Measurements from ENCODE around the gene C22orf31. TPM values are rescaled to one million over a fixed set of nuclear protein-coding genes. Genes with fewer than 3 reads are reported as not detected.

The C22orf31 gene
- total RNA-seq, 1 experiment from 2014 or later: not detected

DNA sequence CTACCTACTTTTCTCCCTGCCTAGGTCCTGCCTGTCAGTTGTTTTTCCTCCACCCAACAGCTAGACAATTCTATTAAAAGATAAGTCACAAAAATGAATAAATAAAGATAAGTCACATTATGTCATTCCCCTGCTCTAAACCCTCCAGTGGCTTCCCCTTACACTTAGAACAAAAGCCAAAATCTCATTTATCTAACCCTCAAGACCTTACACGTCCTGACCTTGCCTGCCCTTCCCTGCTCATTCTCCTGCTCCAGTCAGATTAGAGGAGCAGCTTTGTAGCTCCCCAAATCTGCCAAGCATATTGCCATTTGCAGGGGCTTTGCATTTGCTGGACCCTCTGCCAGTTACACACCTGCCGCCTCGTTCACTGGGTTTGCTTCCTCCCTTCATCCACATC is 27.9 kb upstream of the C22orf31 start:
- peaks cover 0 to 3% (median 0%) of the 10 kb centered on the region in 3 experiments; a peak in 1 of 7 replicates for H3K36me3 Mint-ChIP-seq (ENCODE audit: insufficient read depth in 1 of 3, low read depth in 3 of 3)
- no peaks in the 10 kb centered on the region for H4K20me1 ChIP-seq (ENCODE audit: control insufficient read depth, insufficient read depth, insufficient read length)
- H4K8ac ChIP-seq (replicated peaks; ENCODE audit: insufficient read length, low read depth, low read length): no peak overlapping the region
- H3K23ac ChIP-seq (ENCODE audit: insufficient read length, low read depth, low read length): no peak overlapping the region
- H3K27me3 Mint-ChIP-seq (ENCODE audit: low read depth): no peaks in the 10 kb centered on the region; the same call in 1 of the 2 replicates
- H2BK20ac ChIP-seq (ENCODE audit: low read depth, low read length, poor library complexity, severe bottlenecking): no peak overlapping the region
- no peak overlapping the region for H3K4ac ChIP-seq (ENCODE audit: low read depth, low read length)
- no peak overlapping the region; a peak in 1 of 7 replicates for H3K27ac Mint-ChIP-seq
- H3K79me2 ChIP-seq (ENCODE audit: insufficient read depth, low read length): no peaks in the 10 kb centered on the region
- H3K79me1 ChIP-seq (ENCODE audit: insufficient read depth, low read depth, low read length, poor library complexity, severe bottlenecking): no peaks in the 10 kb centered on the region
- H3K4me3 Mint-ChIP-seq: no peak overlapping the region
- no peak overlapping the region for H3K27ac ChIP-seq (ENCODE audit: insufficient read length, low read depth, low read length)
- H3K14ac ChIP-seq (ENCODE audit: insufficient read depth, low read length): no peak overlapping the region
- H3K27me3 ChIP-seq (ENCODE audit: insufficient read depth, low read length): no peaks in the 10 kb centered on the region
- H3K9me3 Mint-ChIP-seq: no peaks in the 10 kb centered on the region
- no CpG with 5 or more reads among the region's 3 CpGs for WGBS (ENCODE audit: extremely low coverage, insufficient read length, low lambda C conversion rate)
- TF ChIP-seq, protein P1, sequence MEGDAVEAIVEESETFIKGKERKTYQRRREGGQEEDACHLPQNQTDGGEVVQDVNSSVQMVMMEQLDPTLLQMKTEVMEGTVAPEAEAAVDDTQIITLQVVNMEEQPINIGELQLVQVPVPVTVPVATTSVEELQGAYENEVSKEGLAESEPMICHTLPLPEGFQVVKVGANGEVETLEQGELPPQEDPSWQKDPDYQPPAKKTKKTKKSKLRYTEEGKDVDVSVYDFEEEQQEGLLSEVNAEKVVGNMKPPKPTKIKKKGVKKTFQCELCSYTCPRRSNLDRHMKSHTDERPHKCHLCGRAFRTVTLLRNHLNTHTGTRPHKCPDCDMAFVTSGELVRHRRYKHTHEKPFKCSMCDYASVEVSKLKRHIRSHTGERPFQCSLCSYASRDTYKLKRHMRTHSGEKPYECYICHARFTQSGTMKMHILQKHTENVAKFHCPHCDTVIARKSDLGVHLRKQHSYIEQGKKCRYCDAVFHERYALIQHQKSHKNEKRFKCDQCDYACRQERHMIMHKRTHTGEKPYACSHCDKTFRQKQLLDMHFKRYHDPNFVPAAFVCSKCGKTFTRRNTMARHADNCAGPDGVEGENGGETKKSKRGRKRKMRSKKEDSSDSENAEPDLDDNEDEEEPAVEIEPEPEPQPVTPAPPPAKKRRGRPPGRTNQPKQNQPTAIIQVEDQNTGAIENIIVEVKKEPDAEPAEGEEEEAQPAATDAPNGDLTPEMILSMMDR (conservative IDR thresholded peaks at IDR 0.05): no peak
- DNase-seq: no peak
- no peaks in the 10 kb centered on the region for H3K4me1 ChIP-seq (ENCODE audit: insufficient read depth, low read length)
- H3K56ac ChIP-seq (ENCODE audit: insufficient read length, low read depth, low read length): no peak overlapping the region
- no peak overlapping the region for H4K91ac ChIP-seq (ENCODE audit: insufficient read length, low read depth, low read length)
- H2AK5ac ChIP-seq (ENCODE audit: insufficient read length, low read length): no peak overlapping the region
- no peak overlapping the region for H2BK15ac ChIP-seq (ENCODE audit: low read depth, low read length)
- H2AFZ ChIP-seq (ENCODE audit: low read length): no peak overlapping the region
- H2BK12ac ChIP-seq (ENCODE audit: insufficient read length, low read depth, low read length): no peak overlapping the region
- H2BK5ac ChIP-seq (ENCODE audit: insufficient read length, low read length): no peak overlapping the region
- H3K4me2 ChIP-seq (ENCODE audit: insufficient read depth, insufficient read length, low read length): no peak overlapping the region
- H3K23me2 ChIP-seq (ENCODE audit: insufficient read length, low read depth, low read length, poor library complexity, severe bottlenecking): no peaks in the 10 kb centered on the region
- H3K9me3 ChIP-seq (ENCODE audit: control insufficient read depth, low read depth, low read length): no peaks in the 10 kb centered on the region
- no peak overlapping the region for H3T11ph ChIP-seq (ENCODE audit: low read length)
- no peak overlapping the region for H3K9ac ChIP-seq (ENCODE audit: extremely low read depth, insufficient read length, low read length)
- no peak overlapping the region for H3K18ac ChIP-seq (ENCODE audit: insufficient read length, low read depth, low read length)
- peaks cover 0 to 4% of the 10 kb centered on the region in 2 experiments; a peak in 1 of 4 replicates for H3K4me1 Mint-ChIP-seq
- H2BK120ac ChIP-seq (ENCODE audit: low read depth, low read length, poor library complexity, severe bottlenecking): no peak overlapping the region
- H4K5ac ChIP-seq (ENCODE audit: insufficient read length, low read depth, low read length): no peak overlapping the region

All from H9 (cell line).